ENCODE measurements around the gene PIEZO2. TPM values are rescaled to one million over a fixed set of nuclear protein-coding genes. Genes with fewer than 3 reads are reported as not detected.

PIEZO2 gene
- total and polyA plus RNA-seq, 11 donors, result 0.04 to 4.9 (median 0.20) TPM; not detected in 2

DNA sequence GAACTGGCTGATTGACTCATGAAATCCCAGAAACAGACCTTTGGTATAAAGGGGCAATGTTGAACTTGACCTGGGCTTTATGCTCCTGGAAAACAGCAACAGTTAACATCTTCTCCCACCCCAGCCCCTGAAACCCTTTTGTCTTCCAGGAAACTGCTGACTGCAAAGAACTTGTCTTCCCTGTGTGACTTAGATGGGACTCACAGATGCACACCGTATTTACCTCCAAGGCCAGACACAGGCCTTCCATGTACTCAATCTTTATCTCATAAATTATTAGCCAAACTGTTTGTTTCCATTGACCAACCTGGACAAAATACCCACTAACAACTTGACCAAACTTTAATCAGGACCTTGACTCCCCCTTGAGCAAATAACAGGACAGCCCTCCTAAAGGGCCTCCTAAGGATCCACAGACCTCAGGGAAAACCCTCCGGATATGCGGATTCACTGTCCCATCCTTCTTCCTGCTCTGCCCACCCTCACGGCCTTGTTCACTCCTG is 36.3 kb downstream of the PIEZO2 start:
- Histone ChIP-seq H3K36me3 (no peaks in the 10 kb centered on the region), H3K4me3 (no peak overlapping the region), H3K27ac (no peak overlapping the region), H3K27me3 (peaks cover 0 to 7% (median 0%) of the 10 kb centered on the region in 9 donors), H3K9me3 (no peaks in the 10 kb centered on the region), H3K4me1 (no peaks in the 10 kb centered on the region)
- TF ChIP-seq POLR2A (IDR thresholded peaks at IDR 0.05), result no peak
- TF ChIP-seq, protein P1, sequence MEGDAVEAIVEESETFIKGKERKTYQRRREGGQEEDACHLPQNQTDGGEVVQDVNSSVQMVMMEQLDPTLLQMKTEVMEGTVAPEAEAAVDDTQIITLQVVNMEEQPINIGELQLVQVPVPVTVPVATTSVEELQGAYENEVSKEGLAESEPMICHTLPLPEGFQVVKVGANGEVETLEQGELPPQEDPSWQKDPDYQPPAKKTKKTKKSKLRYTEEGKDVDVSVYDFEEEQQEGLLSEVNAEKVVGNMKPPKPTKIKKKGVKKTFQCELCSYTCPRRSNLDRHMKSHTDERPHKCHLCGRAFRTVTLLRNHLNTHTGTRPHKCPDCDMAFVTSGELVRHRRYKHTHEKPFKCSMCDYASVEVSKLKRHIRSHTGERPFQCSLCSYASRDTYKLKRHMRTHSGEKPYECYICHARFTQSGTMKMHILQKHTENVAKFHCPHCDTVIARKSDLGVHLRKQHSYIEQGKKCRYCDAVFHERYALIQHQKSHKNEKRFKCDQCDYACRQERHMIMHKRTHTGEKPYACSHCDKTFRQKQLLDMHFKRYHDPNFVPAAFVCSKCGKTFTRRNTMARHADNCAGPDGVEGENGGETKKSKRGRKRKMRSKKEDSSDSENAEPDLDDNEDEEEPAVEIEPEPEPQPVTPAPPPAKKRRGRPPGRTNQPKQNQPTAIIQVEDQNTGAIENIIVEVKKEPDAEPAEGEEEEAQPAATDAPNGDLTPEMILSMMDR (IDR thresholded peaks at IDR 0.05), result no peak
- ATAC-seq (no peak), DNase-seq (no peak)
- 85 to 94% (median 92%) methylated on average over 4 of the region's 4 CpGs for WGBS, 4 donors
- intact Hi-C loops (cut with DNase I), result no loop called here

DNA sequence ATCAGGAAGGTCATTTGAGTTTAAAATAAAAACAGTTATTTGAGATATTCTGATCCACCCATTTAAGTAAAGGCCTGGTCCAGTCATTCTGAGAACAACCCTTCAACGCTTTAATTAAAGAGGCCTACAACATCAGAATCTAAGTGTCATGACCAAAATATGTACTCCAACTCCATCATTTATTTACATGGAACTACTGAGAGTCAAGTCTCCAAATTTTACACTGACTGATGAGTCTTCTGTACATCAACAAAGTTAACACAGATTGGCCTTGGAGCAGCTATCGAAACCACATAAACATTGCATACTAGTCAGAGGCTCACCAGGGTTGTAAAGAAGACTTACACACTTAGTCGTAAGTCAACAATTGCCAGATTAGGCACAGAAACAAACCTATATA is 37.1 kb downstream of the PIEZO2 start:
- no peak overlapping the region for H3K4me3 ChIP-seq
- H3K4me1 ChIP-seq, result no peaks in the 10 kb centered on the region
- 96 to 99% (median 98%) methylated on average over 3 of the region's 3 CpGs for WGBS, 4 donors
- intact Hi-C loops (cut with DNase I), result no loop called here
- no peak for TF ChIP-seq POLR2A (IDR thresholded peaks at IDR 0.05)
- DNase-seq, result no peak
- H3K27ac ChIP-seq, result no peak overlapping the region
- ATAC-seq, result no peak
- peaks cover 0 to 7% (median 0%) of the 10 kb centered on the region in 9 donors for H3K27me3 ChIP-seq
- H3K9me3 ChIP-seq, result no peaks in the 10 kb centered on the region
- no peaks in the 10 kb centered on the region for H3K36me3 ChIP-seq

DNA sequence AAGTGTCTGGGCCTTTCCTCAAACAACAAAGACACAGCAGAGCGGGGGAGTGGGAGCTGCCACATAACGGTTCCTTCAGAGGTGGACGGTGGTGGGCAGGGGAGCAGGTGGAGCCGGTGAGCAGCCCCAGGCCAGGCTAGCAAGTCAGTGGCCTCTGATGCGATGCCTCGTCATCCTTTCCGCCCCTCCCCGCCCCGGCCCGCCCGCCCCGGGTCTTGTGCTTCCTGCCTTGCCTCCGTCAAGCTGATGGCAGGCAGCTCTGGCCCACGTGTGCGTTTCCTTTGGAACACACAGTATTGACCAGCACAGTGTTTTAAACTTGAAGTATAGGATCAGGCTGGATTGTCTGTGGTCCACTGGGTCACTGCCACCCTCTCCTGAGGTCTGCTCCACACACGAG is 38.9 kb downstream of the PIEZO2 start:
- peaks cover 0 to 7% (median 0%) of the 10 kb centered on the region in 9 donors for H3K27me3 ChIP-seq
- WGBS, 4 donors, result 74 to 94% (median 82%) methylated on average over 8 to 16 of the region's 16 CpGs
- DNase-seq (no peak), ATAC-seq (no peak)
- intact Hi-C loops (cut with DNase I), result no loop called here
- no peak for TF ChIP-seq POLR2A (IDR thresholded peaks at IDR 0.05)
- TF ChIP-seq, protein P1 (IDR thresholded peaks at IDR 0.05), result no peak
- no peak overlapping the region for H3K27ac ChIP-seq
- no peaks in the 10 kb centered on the region for H3K9me3 ChIP-seq
- no peaks in the 10 kb centered on the region for H3K4me1 ChIP-seq
- no peaks in the 10 kb centered on the region for H3K36me3 ChIP-seq
- H3K4me3 ChIP-seq, result no peak overlapping the region

DNA sequence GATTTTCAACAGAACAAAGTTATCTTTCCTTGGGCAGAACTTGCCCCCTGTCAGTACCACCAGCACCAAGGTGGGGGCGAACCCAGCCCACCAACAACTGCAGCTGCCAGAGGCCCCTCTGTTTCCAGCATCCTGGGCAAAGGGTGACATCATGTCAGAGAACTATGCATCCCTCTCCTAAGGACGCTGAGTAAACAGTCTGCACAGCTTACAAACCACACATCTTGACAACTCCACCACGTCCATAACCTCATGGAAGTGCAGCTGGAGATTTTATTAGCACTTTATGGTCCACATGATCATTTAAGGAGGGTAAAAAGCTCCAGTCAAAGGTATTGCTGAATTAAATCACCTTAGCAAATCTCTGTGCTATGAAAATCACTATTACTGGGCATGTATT is 40.4 kb downstream of the PIEZO2 start:
- TF ChIP-seq POLR2A (IDR thresholded peaks at IDR 0.05), result no peak
- TF ChIP-seq, protein P1 (IDR thresholded peaks at IDR 0.05), result no peak
- no peaks in the 10 kb centered on the region for H3K4me1 ChIP-seq
- no peaks in the 10 kb centered on the region for H3K36me3 ChIP-seq
- H3K9me3 ChIP-seq, result no peaks in the 10 kb centered on the region
- no peak overlapping the region for H3K4me3 ChIP-seq
- no peak overlapping the region for H3K27ac ChIP-seq
- ATAC-seq (no peak), DNase-seq (no peak)
- H3K27me3 ChIP-seq, result peaks cover 0 to 3% (median 0%) of the 10 kb centered on the region in 9 donors
- intact Hi-C loops (cut with DNase I), result no loop called here
- 39 to 60% (median 58%) methylated on average over 3 of the region's 3 CpGs for WGBS, 4 donors

DNA sequence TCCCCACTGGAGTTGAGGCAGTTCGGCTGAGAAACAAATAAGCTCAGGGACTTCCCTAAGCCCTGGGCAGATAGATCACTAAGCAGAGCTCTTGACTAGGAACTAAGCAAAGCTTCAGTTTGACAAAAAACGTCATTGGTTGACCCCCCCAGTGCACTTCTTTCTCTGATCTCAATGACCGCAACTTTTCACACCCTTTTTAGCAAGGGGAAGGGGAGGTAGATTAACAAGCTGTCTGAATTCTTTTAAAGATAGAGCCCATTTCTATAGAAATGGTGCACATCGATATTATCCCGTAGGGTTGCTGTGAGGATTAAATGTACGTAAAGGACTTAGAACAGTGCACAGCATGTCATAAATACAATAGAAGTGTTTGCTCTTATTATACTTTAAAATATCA is 42.5 kb downstream of the PIEZO2 start:
- ATAC-seq (no peak), DNase-seq (no peak)
- no peaks in the 10 kb centered on the region for H3K36me3 ChIP-seq
- H3K4me3 ChIP-seq, result no peak overlapping the region
- H3K27ac ChIP-seq, result no peak overlapping the region
- WGBS, 4 donors, result 80 to 82% (median 81%) methylated on average over 6 of the region's 6 CpGs
- intact Hi-C loops (cut with DNase I), result no loop called here
- no peaks in the 10 kb centered on the region for H3K9me3 ChIP-seq
- TF ChIP-seq, protein P1 (IDR thresholded peaks at IDR 0.05), result no peak
- TF ChIP-seq POLR2A (IDR thresholded peaks at IDR 0.05), result no peak
- no peaks in the 10 kb centered on the region for H3K4me1 ChIP-seq
- peaks cover 0 to 3% (median 0%) of the 10 kb centered on the region in 9 donors for H3K27me3 ChIP-seq

Data from heart left ventricle (tissue), 16 donors.